ENCODE results near the gene RNF14.

- TF ChIP-seq EP300 (IDR thresholded peaks at IDR 0.05) (no peak), POLR2A (IDR thresholded peaks at IDR 0.05) (no peak)
Observed at GRCh38 chr5:141963701-141964100, 5.2 kb upstream of the RNF14 start.
